ENCODE results near the gene CNGA4.
A peak's percentile ranks its signal among the peaks of the same experiment; 100 is the strongest.

Gene CNGA4

DNA sequence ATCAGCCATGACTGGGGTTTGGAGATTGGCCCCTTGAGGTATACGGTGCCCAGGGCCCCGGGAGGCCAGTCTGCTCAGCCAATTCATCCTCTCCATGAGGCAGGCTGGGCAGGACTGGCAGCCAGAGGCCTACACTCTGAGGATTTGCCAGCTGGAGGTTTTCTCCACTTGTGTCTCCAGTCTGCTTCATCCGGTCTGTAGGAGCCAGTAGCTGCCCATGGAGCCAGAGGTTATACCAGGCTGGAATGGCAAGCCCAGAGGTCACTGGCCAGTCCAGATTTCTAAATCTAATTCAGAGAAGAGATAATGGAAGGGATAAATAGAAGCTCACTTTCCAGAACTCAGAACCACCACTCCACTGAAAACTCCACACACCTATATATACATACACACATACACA is 14.5 kb upstream of the CNGA4 start:
- no peaks in the 10 kb centered on the region for H3K27me3 ChIP-seq (ENCODE audit: control insufficient read depth in 5 of 5, insufficient read depth in 4 of 5, low read length in 5 of 5)
- peak overlapping the region in 1 of 5 donors; percentile 18 for H3K9ac ChIP-seq (ENCODE audit: low read length in 5 of 5)
- peaks cover 3 to 31% (median 24%) of the 10 kb centered on the region in 5 donors for H3K4me1 ChIP-seq (ENCODE audit: control insufficient read depth in 5 of 5, insufficient read depth in 5 of 5, low read length in 5 of 5)
- peak overlapping the region; percentile 8 for H3K27ac ChIP-seq (ENCODE audit: low read depth, low read length)
- no peaks in the 10 kb centered on the region for H3K9me3 ChIP-seq (ENCODE audit: control insufficient read depth in 5 of 5, low read length in 5 of 5)
- no peak overlapping the region for H3K4me3 ChIP-seq (ENCODE audit: low read depth in 1 of 5, low read length in 5 of 5)
- peaks cover 24 to 44% (median 28%) of the 10 kb centered on the region in 5 donors for H3K36me3 ChIP-seq (ENCODE audit: control insufficient read depth in 5 of 5, insufficient read depth in 5 of 5, low read length in 5 of 5)

DNA sequence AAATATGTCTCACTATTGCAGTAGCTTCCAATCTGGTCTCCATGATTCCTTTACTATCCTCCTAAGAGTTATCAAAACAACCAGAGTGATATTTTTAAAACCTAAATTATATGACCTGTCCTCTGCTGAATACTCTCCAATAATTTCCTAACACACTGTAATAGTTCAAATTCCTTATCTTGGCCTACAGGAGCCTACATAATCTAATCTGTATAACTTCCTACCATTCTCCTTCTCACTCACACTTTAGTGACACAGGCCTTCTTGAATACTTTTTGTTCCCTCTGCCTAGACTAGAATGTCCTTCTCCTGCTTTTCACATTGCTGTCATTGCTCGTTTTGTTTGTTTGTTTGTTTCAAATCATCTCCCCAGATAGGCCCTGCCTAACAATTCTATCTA is 13.9 kb upstream of the CNGA4 start:
- Histone ChIP-seq H3K9me3 (ENCODE audit: control insufficient read depth in 5 of 5, low read length in 5 of 5) (no peaks in the 10 kb centered on the region), H3K9ac (ENCODE audit: low read length in 5 of 5) (peak overlapping the region in 1 of 5 donors; percentile 18), H3K27me3 (ENCODE audit: control insufficient read depth in 5 of 5, insufficient read depth in 4 of 5, low read length in 5 of 5) (no peaks in the 10 kb centered on the region), H3K36me3 (ENCODE audit: control insufficient read depth in 5 of 5, insufficient read depth in 5 of 5, low read length in 5 of 5) (peaks cover 20 to 38% (median 28%) of the 10 kb centered on the region in 5 donors), H3K27ac (ENCODE audit: low read depth, low read length) (peak overlapping the region; percentile 8), H3K4me1 (ENCODE audit: control insufficient read depth in 5 of 5, insufficient read depth in 5 of 5, low read length in 5 of 5) (peaks cover 0 to 31% (median 20%) of the 10 kb centered on the region in 5 donors), H3K4me3 (ENCODE audit: low read depth in 1 of 5, low read length in 5 of 5) (no peak overlapping the region)

DNA sequence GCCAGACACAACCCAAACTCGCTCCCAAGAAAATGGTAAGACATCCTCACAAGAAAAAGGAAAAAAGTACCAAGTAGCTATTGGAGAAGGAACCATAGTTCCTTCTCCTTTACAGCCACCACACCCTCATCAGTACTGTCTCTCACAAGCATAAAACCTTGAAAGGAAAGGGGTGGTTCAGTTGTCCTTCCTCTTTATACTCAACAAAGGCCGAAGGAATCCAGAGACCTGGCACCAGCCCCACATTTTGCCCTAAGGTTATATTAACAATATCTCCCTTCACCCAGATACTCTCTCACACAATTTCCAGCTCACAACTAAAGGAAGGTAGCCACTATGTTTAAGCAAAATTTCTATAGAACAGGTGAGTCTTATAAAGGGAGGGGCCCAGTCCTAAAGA is 13.0 kb upstream of the CNGA4 start:
- Histone ChIP-seq H3K36me3 (ENCODE audit: control insufficient read depth in 5 of 5, insufficient read depth in 5 of 5, low read length in 5 of 5) (peaks cover 12 to 34% (median 27%) of the 10 kb centered on the region in 5 donors), H3K4me1 (ENCODE audit: control insufficient read depth in 5 of 5, insufficient read depth in 5 of 5, low read length in 5 of 5) (peaks cover 0 to 31% (median 20%) of the 10 kb centered on the region in 5 donors), H3K4me3 (ENCODE audit: low read depth in 1 of 5, low read length in 5 of 5) (no peak overlapping the region), H3K27ac (ENCODE audit: low read depth, low read length) (peak overlapping the region; percentile 8), H3K27me3 (ENCODE audit: control insufficient read depth in 5 of 5, insufficient read depth in 4 of 5, low read length in 5 of 5) (no peaks in the 10 kb centered on the region), H3K9me3 (ENCODE audit: control insufficient read depth in 5 of 5, low read length in 5 of 5) (no peaks in the 10 kb centered on the region), H3K9ac (ENCODE audit: low read length in 5 of 5) (no peak overlapping the region)

DNA sequence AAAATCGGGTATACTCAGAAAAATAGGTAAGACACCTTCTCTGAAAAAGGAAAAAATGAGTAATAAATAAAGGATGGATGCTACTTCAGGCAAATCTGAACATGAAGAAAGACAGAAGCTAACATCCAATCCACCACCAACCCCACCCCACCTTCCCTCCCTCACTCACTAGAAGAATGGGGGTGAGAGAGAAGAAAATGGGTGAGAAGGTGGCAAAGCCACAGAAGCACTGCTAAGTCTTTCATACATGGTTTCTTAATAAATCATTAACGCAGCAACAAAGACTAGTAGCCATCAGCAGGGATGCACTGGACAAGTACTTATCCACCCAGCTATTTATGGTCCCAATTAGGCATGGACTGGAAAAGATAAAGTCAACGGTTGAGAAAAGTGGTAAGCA is 10.4 kb upstream of the CNGA4 start:
- Histone ChIP-seq H3K9ac (ENCODE audit: low read length in 5 of 5) (no peak overlapping the region), H3K4me1 (ENCODE audit: control insufficient read depth in 5 of 5, insufficient read depth in 5 of 5, low read length in 5 of 5) (peaks cover 0 to 34% (median 24%) of the 10 kb centered on the region in 5 donors), H3K27ac (ENCODE audit: low read depth, low read length) (no peak overlapping the region), H3K36me3 (ENCODE audit: control insufficient read depth in 5 of 5, insufficient read depth in 5 of 5, low read length in 5 of 5) (peaks cover 0 to 11% (median 7%) of the 10 kb centered on the region in 5 donors), H3K4me3 (ENCODE audit: low read depth in 1 of 5, low read length in 5 of 5) (no peak overlapping the region), H3K9me3 (ENCODE audit: control insufficient read depth in 5 of 5, low read length in 5 of 5) (no peaks in the 10 kb centered on the region), H3K27me3 (ENCODE audit: control insufficient read depth in 5 of 5, insufficient read depth in 4 of 5, low read length in 5 of 5) (no peaks in the 10 kb centered on the region)

DNA sequence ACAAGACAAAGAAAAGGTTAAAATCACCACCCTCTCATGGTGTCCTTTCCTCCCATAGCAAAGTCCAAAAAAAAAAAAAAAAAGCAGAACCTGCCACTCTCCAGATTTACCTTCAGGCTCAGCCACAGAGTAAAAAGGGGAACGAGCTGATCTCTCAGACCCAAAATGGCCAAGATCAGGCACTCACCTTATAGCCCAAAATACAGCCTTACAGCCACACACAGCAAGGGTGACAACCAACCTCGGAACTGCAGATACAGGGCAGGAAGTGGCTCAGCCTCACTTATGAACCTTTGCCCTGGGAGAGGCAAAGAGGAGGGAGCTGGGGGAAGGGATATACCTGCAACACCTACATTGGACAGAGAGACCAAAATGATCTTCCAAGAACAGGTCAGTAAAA is 9.0 kb upstream of the CNGA4 start:
- H3K36me3 ChIP-seq (ENCODE audit: control insufficient read depth in 5 of 5, insufficient read depth in 5 of 5, low read length in 5 of 5), result peaks cover 0 to 2% (median 0%) of the 10 kb centered on the region in 5 donors
- no peak overlapping the region for H3K27ac ChIP-seq (ENCODE audit: low read depth, low read length)
- H3K9me3 ChIP-seq (ENCODE audit: control insufficient read depth in 5 of 5, low read length in 5 of 5), result no peaks in the 10 kb centered on the region
- H3K27me3 ChIP-seq (ENCODE audit: control insufficient read depth in 5 of 5, insufficient read depth in 4 of 5, low read length in 5 of 5), result no peaks in the 10 kb centered on the region
- no peak overlapping the region for H3K9ac ChIP-seq (ENCODE audit: low read length in 5 of 5)
- H3K4me1 ChIP-seq (ENCODE audit: control insufficient read depth in 5 of 5, insufficient read depth in 5 of 5, low read length in 5 of 5), result peaks cover 0 to 37% (median 28%) of the 10 kb centered on the region in 5 donors
- H3K4me3 ChIP-seq (ENCODE audit: low read depth in 1 of 5, low read length in 5 of 5), result no peak overlapping the region

DNA sequence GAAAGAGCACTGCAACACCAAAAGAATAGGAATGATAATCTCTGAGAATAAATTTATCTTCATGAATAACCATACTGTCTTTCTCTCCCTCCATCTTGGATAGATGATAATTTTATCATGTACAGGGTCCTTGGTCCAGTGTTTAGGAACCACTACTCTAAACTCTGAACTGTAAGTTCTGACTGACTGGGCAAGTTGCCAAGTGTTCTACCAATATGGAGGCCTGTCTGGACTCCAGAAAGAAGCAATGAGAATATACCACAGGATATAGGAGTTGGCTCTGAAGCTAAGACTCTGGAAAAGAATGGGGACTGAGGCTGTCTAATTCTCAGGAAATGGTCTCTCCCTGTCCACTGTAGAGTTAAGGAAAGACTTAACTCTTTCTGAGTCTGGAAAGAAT is 6.0 kb upstream of the CNGA4 start:
- Histone ChIP-seq H3K36me3 (ENCODE audit: control insufficient read depth in 5 of 5, insufficient read depth in 5 of 5, low read length in 5 of 5) (peaks cover 0 to 2% (median 0%) of the 10 kb centered on the region in 5 donors), H3K9me3 (ENCODE audit: control insufficient read depth in 5 of 5, low read length in 5 of 5) (no peaks in the 10 kb centered on the region), H3K4me1 (ENCODE audit: control insufficient read depth in 5 of 5, insufficient read depth in 5 of 5, low read length in 5 of 5) (peaks cover 0 to 25% (median 21%) of the 10 kb centered on the region in 5 donors), H3K9ac (ENCODE audit: low read length in 5 of 5) (no peak overlapping the region), H3K27ac (ENCODE audit: low read depth, low read length) (no peak overlapping the region), H3K4me3 (ENCODE audit: low read depth in 1 of 5, low read length in 5 of 5) (no peak overlapping the region), H3K27me3 (ENCODE audit: control insufficient read depth in 5 of 5, insufficient read depth in 4 of 5, low read length in 5 of 5) (no peaks in the 10 kb centered on the region)

DNA sequence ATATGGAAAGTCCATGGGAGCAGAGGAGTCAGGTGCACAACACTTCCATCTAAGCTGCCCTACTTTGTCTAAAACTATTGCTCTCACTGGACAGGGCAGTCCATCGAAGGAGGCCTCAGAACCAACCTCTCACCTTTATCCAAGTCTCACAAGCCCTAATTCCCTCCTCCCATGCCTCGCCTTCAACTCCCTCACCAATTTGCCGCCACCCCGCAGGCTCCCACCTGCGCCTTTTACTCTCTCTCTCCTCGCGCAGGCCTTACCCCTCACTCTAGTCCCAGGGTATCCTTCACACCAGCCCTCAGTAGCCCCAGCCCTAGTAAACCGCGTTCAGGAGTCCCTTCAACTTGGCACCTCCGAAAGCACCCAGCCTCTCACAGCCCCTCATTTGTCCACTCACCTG is 4.9 kb upstream of the CNGA4 start:
- peaks cover 0 to 25% (median 21%) of the 10 kb centered on the region in 5 donors for H3K4me1 ChIP-seq (ENCODE audit: control insufficient read depth in 5 of 5, insufficient read depth in 5 of 5, low read length in 5 of 5)
- peak overlapping the region; percentile 74 for H3K27ac ChIP-seq (ENCODE audit: low read depth, low read length)
- peaks cover 0 to 2% (median 0%) of the 10 kb centered on the region in 5 donors for H3K36me3 ChIP-seq (ENCODE audit: control insufficient read depth in 5 of 5, insufficient read depth in 5 of 5, low read length in 5 of 5)
- H3K4me3 ChIP-seq (ENCODE audit: low read depth in 1 of 5, low read length in 5 of 5), result peak overlapping the region; percentile 91 to 97 (median 94)
- H3K27me3 ChIP-seq (ENCODE audit: control insufficient read depth in 5 of 5, insufficient read depth in 4 of 5, low read length in 5 of 5), result no peaks in the 10 kb centered on the region
- H3K9ac ChIP-seq (ENCODE audit: low read length in 5 of 5), result peak overlapping the region; percentile 30 to 95 (median 85)
- no peaks in the 10 kb centered on the region for H3K9me3 ChIP-seq (ENCODE audit: control insufficient read depth in 5 of 5, low read length in 5 of 5)

DNA sequence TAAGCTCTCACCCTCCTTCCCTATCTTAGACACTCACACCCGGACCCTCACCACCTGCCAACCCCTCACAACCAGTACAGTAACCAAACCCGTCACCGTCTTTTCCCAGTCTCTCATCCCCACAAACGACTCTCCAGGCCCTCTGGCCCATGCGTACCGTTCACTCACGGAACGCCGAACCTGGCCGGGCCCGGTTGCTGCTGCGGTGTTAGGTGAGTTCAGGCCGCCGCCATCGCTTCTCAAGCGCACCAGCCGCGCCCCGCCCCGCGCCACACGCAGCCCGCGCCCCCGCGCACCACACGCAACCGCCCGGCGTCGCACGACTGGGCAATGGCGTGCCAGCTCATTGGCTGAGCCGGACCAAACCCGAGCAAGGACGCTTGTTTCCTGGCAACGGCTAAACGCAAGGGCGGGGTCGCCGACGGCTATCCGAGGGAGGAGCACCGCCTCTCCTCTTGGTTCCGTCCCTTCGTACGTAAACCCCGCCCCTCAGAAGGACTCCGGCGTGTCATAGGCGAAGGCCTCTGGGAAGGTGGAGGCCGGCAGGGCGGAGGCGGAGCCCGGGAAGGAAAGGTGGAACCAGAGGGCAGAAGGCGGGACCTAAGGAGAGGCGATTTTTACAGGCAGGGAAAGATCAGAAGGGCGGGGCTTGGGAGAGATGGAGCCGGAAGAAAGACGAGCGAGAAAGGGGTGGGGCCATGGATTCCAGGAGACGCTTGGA is 4.3 kb upstream of the CNGA4 start, which contains the start of gene FHIP1B:
Gene FHIP1B, minus strand, starts transcription at position 250 of the 721 bp plus-strand sequence. CDS start 10,120 bp downstream, outside the sequence.
- Histone ChIP-seq H3K4me1 (ENCODE audit: control insufficient read depth in 5 of 5, insufficient read depth in 5 of 5, low read length in 5 of 5) (peaks cover 0 to 23% (median 21%) of the 10 kb centered on the region in 5 donors), H3K9me3 (ENCODE audit: control insufficient read depth in 5 of 5, low read length in 5 of 5) (no peaks in the 10 kb centered on the region), H3K4me3 (ENCODE audit: low read depth in 1 of 5, low read length in 5 of 5) (peak within 1 kb of the TSS; percentile 91 to 97 (median 94)), H3K9ac (ENCODE audit: low read length in 5 of 5) (peak within 1 kb of the TSS; percentile 30 to 95 (median 85)), H3K27me3 (ENCODE audit: control insufficient read depth in 5 of 5, insufficient read depth in 4 of 5, low read length in 5 of 5) (no peaks in the 10 kb centered on the region), H3K27ac (ENCODE audit: low read depth, low read length) (peak within 1 kb of the TSS; percentile 74), H3K36me3 (ENCODE audit: control insufficient read depth in 5 of 5, insufficient read depth in 5 of 5, low read length in 5 of 5) (no peaks in the 10 kb centered on the region)

DNA sequence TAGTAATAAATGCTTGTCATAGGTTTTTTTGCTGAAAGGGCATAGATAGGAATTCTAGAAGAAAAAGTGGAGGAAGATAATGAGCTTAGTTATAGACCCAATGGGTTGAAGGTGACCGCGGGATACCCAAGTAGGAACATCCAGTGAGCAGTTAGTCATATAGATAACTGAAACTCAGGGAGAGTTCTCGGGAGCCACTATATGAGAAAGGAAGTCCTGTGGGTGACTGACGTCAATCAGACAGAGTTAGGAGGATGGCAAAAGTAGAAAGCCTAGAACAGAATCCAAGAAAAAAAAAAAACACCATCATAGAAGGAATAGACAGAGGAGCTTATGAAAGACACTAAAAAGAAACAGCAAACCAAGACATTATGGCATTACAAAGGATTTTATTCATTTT is 1.6 kb upstream of the CNGA4 start:
- Histone ChIP-seq H3K4me1 (ENCODE audit: control insufficient read depth in 5 of 5, insufficient read depth in 5 of 5, low read length in 5 of 5) (peaks cover 0 to 25% (median 14%) of the 10 kb centered on the region in 5 donors), H3K9ac (ENCODE audit: low read length in 5 of 5) (no peak overlapping the region), H3K27ac (ENCODE audit: low read depth, low read length) (no peak overlapping the region), H3K4me3 (ENCODE audit: low read depth in 1 of 5, low read length in 5 of 5) (no peak overlapping the region), H3K9me3 (ENCODE audit: control insufficient read depth in 5 of 5, low read length in 5 of 5) (no peaks in the 10 kb centered on the region), H3K27me3 (ENCODE audit: control insufficient read depth in 5 of 5, insufficient read depth in 4 of 5, low read length in 5 of 5) (no peaks in the 10 kb centered on the region), H3K36me3 (ENCODE audit: control insufficient read depth in 5 of 5, insufficient read depth in 5 of 5, low read length in 5 of 5) (no peaks in the 10 kb centered on the region)

DNA sequence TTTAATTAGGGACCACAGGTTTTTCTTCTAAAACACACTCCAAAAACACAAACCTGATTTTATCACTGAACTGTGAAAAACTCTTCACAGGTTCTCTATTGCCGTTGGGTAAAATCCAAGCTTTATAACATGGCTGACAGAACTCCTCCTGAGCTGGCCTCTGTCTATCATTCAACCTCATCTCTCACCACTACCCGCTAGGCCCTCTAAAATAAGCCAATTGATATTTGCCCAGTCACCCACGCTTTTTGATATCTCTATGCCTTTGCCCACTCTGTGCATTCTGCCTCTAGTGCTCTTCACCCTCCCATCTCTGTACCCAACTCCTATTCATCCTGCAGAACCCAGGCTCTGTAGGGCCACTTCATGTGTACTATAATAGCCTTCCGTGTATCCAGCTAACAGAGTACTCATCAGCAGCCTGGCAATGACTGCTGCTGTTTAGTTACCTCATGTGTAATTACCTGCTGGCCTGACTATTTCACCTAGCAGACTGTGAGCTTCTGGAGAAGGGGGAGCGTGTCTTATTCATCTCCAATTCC is 1.1 kb upstream of the CNGA4 start:
- Histone ChIP-seq H3K27me3 (ENCODE audit: control insufficient read depth in 5 of 5, insufficient read depth in 4 of 5, low read length in 5 of 5) (no peaks in the 10 kb centered on the region), H3K4me1 (ENCODE audit: control insufficient read depth in 5 of 5, insufficient read depth in 5 of 5, low read length in 5 of 5) (peaks cover 0 to 25% (median 14%) of the 10 kb centered on the region in 5 donors), H3K36me3 (ENCODE audit: control insufficient read depth in 5 of 5, insufficient read depth in 5 of 5, low read length in 5 of 5) (no peaks in the 10 kb centered on the region), H3K9me3 (ENCODE audit: control insufficient read depth in 5 of 5, low read length in 5 of 5) (no peaks in the 10 kb centered on the region), H3K4me3 (ENCODE audit: low read depth in 1 of 5, low read length in 5 of 5) (no peak overlapping the region), H3K27ac (ENCODE audit: low read depth, low read length) (no peak overlapping the region), H3K9ac (ENCODE audit: low read length in 5 of 5) (no peak overlapping the region)

Data from subcutaneous abdominal adipose tissue (tissue), 5 donors.